Thyroid gland (tissue), 4 donors: ENCODE results near the gene EPM2A.

Experiments used
- CTCF ChIP-seq, 6 experiments: fragments of 200-600 bp in 3 of 6; fragments of 450-650 bp in 3 of 6; sonication (generic) in 3 of 6; IDR thresholded peaks; one replicate each; pipeline ENCODE4 v1.5.1; 2016 to 2019; ENCODE audit warnings: antibody characterized with exemption in 6 of 6, mild to moderate bottlenecking in 2 of 6, inconsistent platforms in 1 of 6, moderate library complexity in 1 of 6
- POLR2A ChIP-seq, 2 donors: fragments of 450-650 bp; IDR thresholded peaks; one replicate each; pipeline ENCODE4 v1.6.1; 2017; ENCODE audit warnings: antibody characterized with exemption in 2 of 2, mild to moderate bottlenecking in 2 of 2, moderate library complexity in 1 of 2

GRCh38 chr6:145713773-145714172 is 21.5 kb downstream of the EPM2A start:
- no peak for TF ChIP-seq CTCF (IDR thresholded peaks at IDR 0.05)
- no peak for TF ChIP-seq POLR2A (IDR thresholded peaks at IDR 0.05)
